HG02642 (cell line): ENCODE results near the gene ACTMAP.
"Not testable (repeated sequence)": the region's sequence is repeated elsewhere in the genome, so short reads cannot be mapped to it uniquely, and the experiment has no call there.

ENCODE experiments used
- ATAC-seq: cut with Tn5 transposase; IDR thresholded peaks from one replicate; pipeline ENCODE4 v1.9.1; 2021; ENCODE audit warnings: mild to moderate bottlenecking; ENCODE audit not compliant: unreplicated experiment, poor library complexity

Gene ACTMAP

GRCh38 chr19:40750058-40750873 is at the start of gene ACTMAP:
Gene ACTMAP, minus strand, starts transcription at chr19:40750477. Its CDS starts 674 bp downstream, at chr19:40749803.
- peak; percentile 88 for ATAC-seq

DNA sequence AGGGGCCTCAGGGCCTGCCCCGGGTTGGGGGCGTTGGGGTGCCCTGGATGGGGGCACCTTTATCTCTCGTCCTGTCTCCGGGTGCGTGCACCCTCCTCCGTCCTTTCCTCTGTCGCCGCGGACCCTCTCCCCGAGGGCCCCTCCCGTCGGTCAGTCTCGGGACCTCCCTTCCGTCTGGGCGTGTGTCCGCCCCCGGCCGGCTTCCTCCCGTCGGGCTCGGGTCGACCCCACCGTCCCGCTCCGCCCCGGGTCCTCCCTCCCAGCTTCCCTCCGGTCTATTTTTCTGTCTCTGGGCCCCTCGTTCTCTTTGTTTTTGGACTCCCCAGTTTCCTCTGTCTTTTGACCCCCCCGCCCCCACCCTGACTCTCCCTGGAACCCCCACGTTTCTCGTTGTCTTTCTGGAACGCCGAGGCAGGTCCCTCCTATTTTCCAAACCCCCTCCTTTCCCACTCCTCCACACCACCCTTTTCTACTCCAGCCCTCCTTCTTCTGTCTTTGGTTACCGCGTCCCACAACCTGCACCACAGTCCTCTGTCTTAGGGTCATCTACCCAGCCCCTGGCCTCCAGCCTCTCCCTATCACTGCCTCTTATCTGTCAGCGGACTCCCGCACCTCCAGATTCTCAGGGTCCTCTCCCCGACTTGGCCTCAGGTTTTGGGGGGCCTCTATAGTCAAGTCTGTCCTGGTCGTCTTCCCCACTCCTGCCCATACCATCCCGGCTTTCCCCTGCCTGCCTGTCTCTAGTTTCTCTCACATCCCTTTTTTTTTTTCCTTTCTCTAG is 49.5 kb upstream of the ACTMAP start:
- no peak for ATAC-seq

- peak; percentile 81 for ATAC-seq
Observed at GRCh38 chr19:40798683-40799557, 48.6 kb upstream of the ACTMAP start, which contains the start of gene EGLN2. Gene EGLN2, plus strand, starts transcription at chr19:40799191. Its CDS starts 1,382 bp downstream, at chr19:40800573.

GRCh38 chr19:40797963-40798682 is 47.8 kb upstream of the ACTMAP start:
- peak; percentile 16 for ATAC-seq

GRCh38 chr19:40797166-40797962 is 47.1 kb upstream of the ACTMAP start:
- ATAC-seq, result no peak

DNA sequence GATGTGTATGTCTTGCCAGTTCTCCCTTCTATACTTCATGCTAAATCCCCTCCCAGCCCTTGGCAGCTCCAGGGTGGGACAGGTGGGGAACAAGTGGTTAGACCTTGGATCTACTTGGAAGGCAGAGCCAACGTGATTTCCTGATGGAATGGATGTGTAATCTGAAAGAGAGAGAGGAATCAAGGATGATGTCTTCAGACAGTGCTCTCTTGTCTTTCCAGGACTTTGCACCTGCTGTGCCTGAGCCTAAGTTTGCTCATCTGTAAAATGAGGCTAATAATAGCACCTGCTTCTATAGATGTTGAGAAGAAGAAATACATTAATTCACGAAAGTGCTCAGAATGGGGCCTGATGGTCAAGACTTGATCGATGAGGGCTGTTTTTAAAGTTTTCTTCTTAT is 41.7 kb upstream of the ACTMAP start:
- no peak for ATAC-seq

GRCh38 chr19:40791349-40791748 is 41.1 kb upstream of the ACTMAP start:
- ATAC-seq, result no peak

DNA sequence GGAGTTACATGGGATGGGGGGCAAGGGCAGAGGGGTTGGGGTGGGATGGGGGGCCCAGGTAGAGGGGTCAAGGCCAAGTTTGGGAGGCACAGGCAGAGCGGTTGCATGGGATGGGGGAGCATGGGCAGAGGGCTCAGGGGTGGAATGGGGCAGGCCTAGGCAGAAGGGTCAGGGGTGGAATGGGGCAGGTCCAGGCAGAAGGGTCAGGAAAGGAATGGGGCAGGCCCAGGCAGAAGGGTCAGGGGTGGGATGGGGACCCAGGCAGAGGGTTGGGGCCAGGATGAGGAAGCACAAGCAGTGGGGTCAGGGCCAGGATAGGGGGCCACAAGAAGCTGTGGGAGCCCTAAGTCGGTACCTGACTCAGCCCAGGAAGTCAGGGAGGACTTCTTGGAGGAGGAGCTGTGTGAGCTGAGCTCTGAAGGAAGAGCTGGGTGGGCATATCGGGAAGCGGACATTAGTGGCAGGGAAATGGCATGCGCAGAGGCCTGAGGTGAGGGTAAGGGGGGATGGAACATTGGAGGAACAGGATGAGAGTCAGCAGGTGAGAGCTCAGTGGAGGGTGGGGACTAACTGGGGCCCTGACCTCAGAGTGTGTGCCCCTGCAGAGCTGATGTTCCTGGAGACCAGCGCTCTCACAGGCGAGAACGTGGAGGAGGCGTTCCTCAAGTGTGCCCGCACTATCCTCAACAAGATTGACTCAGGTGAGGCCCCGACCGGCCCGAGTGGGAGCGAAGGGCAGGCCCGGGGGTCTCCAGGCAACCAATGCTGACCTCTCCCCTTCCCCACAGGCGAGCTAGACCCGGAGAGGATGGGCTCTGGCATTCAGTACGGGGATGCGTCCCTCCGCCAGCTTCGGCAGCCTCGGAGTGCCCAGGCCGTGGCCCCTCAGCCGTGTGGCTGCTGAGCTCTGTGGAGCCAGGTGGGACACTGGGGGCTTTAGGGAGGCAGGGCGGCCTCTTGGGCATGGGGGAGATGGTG is 36.1 kb upstream of the ACTMAP start:
- no peak for ATAC-seq

DNA sequence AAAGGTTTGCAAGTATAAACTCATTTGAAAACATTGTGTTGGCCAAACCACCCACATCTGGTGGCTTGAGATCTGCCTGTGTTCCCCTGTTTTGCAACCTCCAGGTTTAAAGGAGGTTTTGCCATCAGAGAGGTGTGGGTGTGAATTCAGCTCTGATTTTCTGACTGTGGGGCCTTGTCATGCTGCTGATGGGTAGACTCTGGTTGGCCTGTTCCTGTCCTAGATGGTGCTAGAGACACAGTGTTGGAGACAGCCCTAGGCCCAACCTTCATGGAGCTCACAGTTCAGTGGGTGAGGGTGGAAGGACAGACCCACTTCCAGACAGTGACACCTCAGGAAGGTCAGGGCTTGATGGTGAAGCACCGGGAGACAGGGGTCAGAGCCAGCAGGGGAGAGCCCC is 35.2 kb upstream of the ACTMAP start:
- ATAC-seq, result no peak

DNA sequence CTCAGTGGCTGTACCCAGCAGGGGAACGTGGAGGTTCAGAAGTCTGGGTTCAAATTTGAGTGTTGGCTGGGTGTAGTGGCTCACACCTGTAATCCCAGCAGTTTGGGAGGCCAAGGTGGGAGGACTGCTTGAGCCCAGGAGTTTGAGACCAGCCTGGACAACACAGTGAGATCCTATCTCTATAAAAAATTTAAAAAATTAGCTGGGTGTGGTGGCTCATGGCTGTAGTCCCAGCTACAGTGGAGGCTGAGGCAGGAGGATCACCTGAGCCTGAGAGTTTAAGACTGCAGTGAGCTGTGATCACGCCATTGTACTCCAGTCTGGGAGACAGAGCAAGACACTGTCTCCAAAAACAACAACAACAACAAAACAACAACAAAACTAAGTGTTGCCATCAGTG is 33.9 kb upstream of the ACTMAP start:
- ATAC-seq, result not testable (repeated sequence)

DNA sequence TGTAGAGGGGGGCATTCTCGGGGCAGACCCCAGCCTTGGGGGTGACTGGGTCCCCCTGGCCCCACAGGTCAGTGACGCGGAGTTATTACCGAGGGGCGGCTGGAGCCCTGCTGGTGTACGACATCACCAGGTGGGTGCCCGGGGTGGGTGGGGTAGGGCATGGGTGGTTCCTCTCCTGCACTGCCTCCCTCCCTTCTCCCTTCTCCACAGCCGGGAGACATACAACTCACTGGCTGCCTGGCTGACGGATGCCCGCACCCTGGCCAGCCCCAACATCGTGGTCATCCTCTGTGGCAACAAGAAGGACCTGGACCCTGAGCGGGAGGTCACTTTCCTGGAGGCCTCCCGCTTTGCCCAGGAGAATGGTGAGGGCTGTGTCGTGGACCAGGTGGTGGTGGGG is 33.4 kb upstream of the ACTMAP start:
- no peak for ATAC-seq

DNA sequence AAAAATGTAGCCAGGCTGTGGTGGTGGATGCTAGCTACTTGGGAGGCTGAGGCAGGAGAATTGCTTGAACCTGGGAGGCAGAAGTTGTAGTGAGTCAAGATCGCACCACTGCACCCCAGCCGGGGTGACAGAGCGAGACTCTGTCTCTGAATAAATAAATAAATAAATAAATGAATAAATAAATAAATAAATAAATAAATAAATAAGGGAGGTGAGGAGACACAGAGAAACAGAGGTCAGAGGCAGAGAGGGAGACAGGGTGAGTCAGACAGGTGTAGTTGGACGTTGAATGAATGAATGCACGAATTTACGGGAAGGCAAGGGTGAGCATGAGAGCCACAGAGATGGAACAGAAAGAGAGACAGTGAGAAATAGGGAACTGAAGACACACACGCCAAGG is 30.9 kb upstream of the ACTMAP start:
- no peak for ATAC-seq

DNA sequence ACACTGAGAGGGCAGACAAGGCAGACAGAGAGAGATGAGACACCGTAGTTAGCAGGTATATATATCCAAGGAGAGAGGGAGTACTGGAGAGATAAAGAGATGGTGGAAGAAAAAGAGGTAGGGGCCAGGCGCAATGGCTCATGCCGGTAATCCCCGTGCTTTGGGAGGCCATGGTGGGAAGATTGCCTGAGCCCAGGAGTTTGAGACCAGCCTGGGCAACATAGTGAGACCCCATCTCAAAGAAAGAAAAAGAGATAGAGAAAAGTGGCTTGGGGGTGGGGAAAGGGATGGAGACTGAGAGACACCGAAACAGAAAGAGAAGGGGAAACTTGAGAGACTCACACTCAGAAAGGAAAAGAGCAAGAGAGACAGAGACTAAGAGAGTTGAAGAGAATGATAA is 30.3 kb upstream of the ACTMAP start:
- ATAC-seq, result no peak

- ATAC-seq, result no peak
Observed at GRCh38 chr19:40778706-40779284, 28.5 kb upstream of the ACTMAP start.

DNA sequence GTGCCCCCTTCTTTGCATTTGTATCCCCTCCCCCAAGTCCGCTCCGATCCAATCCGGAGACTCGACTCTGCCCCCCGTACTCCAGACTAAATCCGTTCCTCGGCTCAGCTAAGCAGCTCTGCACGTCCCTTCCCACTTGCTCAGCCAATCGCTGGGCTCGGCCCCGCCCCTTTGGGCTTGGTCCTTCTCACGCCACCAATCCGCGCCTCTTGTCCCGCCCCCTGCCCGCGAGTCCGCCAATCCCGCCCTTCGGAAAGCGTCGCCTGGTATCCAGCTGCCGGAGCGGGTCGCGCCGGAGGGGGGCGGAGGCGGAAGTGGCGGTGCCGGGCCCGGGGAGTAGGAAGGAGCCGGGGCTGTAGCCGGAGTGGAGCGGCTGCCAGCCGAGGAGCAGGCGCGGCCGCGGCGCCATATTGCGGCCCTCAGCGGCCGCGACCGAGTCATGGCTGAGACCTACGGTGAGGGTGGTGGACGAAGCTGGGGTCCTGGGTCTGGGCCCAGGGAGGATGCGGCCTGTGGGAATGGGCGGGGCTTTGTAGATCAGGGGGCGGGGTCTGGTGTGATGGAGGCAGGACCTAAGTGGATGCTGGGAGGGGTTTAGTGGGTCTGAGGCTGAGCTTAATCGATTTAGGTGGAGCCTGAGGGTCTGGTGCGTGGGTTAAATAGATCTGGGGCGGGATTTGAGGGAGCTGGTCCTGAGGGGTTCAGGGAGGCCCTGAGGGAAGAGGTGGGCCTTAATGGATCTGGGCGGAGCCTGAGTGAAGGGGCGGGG is 27.8 kb upstream of the ACTMAP start, which contains the start of gene RAB4B:
TSS of gene RAB4B (plus strand) at position 311 of the 769 bp plus-strand sequence. CDS start at position 440, 129 bp downstream.
- ATAC-seq, result peak; percentile 72

- no peak for ATAC-seq
Observed at GRCh38 chr19:40777645-40777936, 27.3 kb upstream of the ACTMAP start.
